HTERT RPE-1 (cell line): ENCODE measurements around the gene CDC27.
"Not testable (repeated sequence)": the region's sequence is repeated elsewhere in the genome, so short reads cannot be mapped to it uniquely, and the experiment has no call there.

Experiments
- in situ Hi-C: fragments of 300-500 bp; cut with MboI; formaldehyde crosslinking; loops from 4 replicates; pipeline ENCODE4 v1.14.3; 2020; ENCODE audit warnings: low sequenced_read_pairs

Gene CDC27

DNA sequence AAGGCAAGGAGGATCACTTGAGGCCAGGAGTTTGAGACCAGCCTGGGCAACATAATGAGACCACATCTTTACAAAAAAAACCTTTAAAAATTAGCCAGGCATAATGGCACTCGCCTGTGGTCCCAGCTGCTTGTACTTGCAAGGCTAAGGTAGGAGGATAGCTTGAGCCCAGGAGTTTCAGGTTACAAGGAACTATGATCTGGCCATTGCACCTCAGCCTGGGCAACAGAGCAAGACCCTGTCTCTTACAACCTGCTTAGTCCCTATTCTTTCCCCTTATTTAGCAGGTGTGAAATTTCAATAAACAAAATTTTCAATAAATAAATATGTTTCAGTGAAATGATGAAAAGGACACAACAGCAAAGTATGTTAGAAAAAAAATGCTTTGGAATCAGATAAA lies 114.7 kb downstream of the CDC27 start:
- in situ Hi-C loops = not testable (repeated sequence)

DNA sequence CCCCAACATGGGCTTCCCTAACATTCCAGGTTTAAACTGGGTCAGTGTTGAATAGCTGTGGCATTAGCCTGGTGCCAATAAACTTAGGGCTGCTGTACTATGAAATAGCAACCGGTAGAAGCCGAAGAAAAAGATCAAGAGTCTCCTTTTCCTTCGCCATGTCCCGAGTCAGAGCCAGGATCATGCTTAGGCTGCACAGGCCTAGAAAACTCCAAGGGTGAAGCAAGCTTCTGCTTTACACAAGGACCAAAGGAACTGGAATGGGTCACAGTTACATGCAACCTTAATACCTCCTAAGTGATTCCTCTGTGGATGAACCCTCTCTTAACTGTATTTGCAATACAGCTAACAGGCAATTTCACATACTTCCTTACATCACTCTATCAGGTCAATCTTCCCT lies 115.5 kb downstream of the CDC27 start:
- in situ Hi-C loops = not testable (repeated sequence)

DNA sequence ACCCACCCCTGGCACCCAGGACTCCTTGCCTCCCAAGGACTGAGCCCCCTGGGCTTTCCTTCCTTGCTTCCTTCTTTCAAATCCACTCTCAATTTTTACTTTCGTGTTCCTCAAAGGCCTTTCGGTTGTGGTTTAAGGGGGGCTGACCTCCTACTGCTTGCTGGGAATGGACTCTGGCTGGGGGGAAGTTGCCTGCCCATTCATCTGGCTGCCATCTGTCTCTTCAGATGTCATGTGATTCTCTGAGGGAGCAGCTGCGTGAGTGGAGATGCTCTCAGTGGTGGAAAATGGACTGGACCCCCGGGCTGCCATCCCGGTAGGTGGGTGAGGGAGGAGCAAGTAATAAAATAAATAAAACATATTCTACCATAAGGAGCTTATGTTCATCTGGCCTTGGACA lies 116.2 kb downstream of the CDC27 start:
- in situ Hi-C loops = no loop called here

DNA sequence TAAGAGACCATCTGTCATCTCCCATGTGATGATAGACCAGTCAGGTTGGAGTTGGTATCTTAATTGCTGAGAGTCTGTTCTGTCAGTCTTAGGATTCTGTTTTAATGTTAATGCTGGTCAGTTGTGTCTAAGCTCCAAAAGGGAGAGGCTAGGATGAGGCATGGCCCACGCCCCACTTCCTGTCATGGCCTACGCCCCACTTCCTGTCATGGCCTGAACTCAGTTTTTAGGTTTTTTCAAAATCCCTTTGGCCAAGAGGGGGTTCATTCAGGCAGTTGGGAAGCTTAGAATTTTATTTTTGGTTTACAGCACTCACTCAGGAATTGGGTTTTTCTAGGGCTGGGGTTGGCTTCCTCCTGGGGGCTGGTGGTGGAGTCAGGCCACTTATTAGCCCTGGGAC lies 117.9 kb downstream of the CDC27 start:
- in situ Hi-C loops = not testable (repeated sequence)

DNA sequence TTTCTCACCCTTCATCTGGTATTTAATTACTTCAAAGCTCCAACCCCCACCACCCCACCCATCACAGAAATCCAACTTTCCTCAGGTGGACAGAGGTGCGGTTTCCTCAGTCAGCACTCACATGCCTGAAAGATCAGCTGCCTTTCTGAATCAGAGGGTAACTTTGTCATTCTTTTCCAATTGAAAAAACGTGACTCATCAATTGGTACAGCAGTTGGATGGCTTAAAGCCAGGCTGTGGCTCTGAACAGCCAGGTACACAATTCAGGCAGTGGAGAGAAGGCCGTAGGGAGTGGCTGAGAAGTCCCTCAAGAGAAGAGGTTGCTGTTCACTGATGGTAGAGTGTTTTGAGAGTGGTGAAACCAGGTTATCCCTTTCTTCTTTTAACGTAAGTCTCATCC lies 118.8 kb downstream of the CDC27 start:
- in situ Hi-C loops = not testable (repeated sequence)
